Dendritic cell treated with granulocyte-macrophage colony-stimulating factor and Interleukin-4, amounts not matched to agents 40 ng/mL and 50 ng/mL, for 4 days (primary cell): Measurements from ENCODE around the gene CDKN1C.

Experiments used
- H3K27ac Mint-ChIP-seq: one replicate; pipeline ENCODE4 v1.8.0; 2022; ENCODE audit warnings: mild to moderate bottlenecking, mixed read lengths
- H3K27me3 Mint-ChIP-seq: one replicate; pipeline ENCODE4 v1.8.0; 2022; ENCODE audit warnings: mild to moderate bottlenecking, mixed read lengths
- H3K36me3 Mint-ChIP-seq: one replicate; pipeline ENCODE4 v1.8.0; 2022; ENCODE audit warnings: low read depth, mixed read lengths
- H3K4me1 Mint-ChIP-seq: one replicate; pipeline ENCODE4 v1.8.0; 2022; ENCODE audit warnings: low read depth, mixed read lengths
- H3K4me3 Mint-ChIP-seq: one replicate; pipeline ENCODE4 v1.8.0; 2022; ENCODE audit warnings: mild to moderate bottlenecking, moderate library complexity, mixed read lengths
- H3K9me3 Mint-ChIP-seq: one replicate; pipeline ENCODE4 v1.8.0; 2022; ENCODE audit warnings: mixed read lengths
- intact Hi-C: fragments of 100-400 bp; cut with micrococcal nuclease; formaldehyde crosslinking; loops from one replicate; pipeline ENCODE4 v1.15.0; 2022

Gene CDKN1C

DNA sequence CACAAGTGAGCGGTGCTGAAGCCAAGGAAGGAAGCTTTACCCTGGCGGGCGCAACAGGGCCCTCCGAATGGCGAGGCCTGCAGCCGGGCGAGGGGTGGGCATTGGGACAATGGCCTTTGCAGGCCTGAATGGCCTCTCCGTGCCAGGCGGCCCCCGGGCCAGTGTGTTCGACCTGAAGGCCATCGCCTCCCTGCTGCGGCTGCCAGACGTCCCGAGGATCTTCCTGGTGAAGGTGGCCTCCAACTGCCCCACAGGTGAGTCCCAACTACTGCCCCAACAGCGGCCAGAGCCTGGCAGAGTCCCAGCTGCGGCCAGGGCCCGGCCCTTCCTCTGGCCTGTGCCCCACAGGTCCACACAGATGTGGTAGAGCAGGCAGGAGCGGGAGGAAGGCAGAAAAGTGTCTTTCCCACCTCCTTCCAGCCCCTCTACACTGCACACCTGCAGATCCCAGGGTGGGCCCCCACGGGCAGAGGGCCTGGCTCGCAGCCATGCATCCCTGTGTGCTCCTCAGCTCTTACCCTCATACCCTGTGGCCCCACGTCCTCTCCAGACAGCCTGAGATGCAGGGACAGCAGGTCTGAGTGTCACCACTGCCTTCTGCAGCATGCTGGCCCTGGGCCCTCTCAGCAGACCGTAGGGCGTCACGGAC lies 32.4 kb upstream of the CDKN1C start:
- intact Hi-C loops, result no loop called here
- Mint-ChIP-seq H3K4me3 (no peak overlapping the region), H3K27ac (no peak overlapping the region), H3K4me1 (no peaks in the 10 kb centered on the region), H3K27me3 (peaks cover 30% of the 10 kb centered on the region), H3K9me3 (no peaks in the 10 kb centered on the region), H3K36me3 (peaks cover 9% of the 10 kb centered on the region)

DNA sequence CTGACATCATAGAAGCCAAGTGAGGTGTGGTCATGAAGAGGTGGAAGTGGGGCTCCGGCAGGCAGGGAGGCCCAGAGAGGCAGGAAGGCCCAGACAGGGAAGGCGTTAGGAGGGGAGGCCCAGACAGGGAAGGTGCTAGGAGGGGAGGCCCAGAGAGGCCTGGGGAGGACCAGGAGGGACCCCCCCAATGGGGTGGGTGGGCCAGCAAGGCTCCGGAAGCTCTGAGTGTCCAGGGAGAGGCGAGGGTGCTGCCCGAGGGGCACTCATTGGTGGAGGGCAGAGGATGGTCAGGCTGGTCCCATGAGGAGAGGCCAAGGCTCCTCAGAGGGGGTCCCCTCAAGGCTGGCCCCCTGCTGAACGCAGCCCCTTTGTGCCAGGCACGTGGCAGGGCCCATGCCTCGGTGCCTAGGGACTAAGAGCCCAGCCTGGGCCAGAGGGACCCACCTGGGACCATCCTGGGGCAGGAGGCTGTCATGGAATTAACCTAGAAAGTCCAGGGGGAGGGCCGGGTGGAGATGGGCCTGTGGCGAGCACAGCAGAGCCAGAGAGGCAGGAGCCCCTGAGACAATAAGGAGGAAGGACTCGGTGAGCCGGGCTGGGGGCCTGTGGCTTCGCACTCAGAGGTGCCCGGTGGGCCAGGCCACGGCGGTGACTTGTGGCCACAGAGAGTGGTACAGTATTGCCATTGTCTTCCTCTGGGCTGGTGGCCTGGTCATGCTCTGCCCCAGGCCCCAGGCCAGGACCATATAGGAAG lies 31.5 kb upstream of the CDKN1C start:
- H3K4me3 Mint-ChIP-seq, result no peak overlapping the region
- H3K9me3 Mint-ChIP-seq, result no peaks in the 10 kb centered on the region
- H3K36me3 Mint-ChIP-seq, result peaks cover 3% of the 10 kb centered on the region
- intact Hi-C loops, result no loop called here
- H3K4me1 Mint-ChIP-seq, result no peaks in the 10 kb centered on the region
- no peak overlapping the region for H3K27ac Mint-ChIP-seq
- peaks cover 33% of the 10 kb centered on the region for H3K27me3 Mint-ChIP-seq

DNA sequence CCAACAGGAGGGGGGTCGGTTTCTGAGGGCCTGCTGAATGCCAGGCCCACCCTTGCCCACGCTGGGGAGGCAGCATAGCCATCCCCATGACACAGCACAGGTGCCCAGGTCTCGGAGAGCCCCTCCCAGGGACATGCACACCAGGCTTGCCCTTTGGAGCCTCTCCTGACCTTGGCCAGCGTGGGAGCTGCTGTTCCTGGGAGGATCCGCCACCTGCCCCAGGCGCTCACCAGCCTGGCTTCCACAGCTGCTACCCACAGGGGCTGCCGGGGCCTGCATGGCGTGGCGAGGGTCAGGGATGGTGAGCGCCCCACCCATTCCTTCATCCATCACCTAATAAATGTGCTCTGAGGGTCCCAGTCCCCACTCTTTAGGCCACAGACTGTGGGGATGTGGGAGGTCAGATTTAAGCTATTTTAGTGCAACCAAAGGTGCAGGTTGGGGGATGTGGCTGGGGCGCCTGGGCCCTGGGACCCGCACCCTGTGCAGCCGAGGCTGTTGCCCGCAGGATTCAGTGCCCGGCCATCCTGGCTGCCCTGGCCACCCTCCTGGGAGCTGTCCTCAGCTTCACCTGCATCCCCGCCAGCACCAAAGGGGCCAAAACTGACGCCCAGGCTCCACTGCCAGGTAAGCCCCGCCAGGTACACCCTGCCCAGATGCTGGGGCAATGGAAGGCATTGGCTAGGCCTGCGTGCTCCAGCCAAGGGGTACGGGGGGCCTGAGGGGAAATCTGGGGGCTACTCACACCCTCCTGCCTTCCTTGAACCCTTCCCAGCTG lies 30.7 kb upstream of the CDKN1C start:
- H3K27me3 Mint-ChIP-seq, result peaks cover 38% of the 10 kb centered on the region
- peaks cover 6% of the 10 kb centered on the region for H3K4me1 Mint-ChIP-seq
- H3K36me3 Mint-ChIP-seq, result no peaks in the 10 kb centered on the region
- no peak overlapping the region for H3K4me3 Mint-ChIP-seq
- intact Hi-C loops, result no loop called here
- H3K27ac Mint-ChIP-seq, result no peak overlapping the region
- H3K9me3 Mint-ChIP-seq, result no peaks in the 10 kb centered on the region

- intact Hi-C loops, result no loop called here
- H3K27ac Mint-ChIP-seq, result no peak overlapping the region
- H3K36me3 Mint-ChIP-seq, result peaks cover 8% of the 10 kb centered on the region
- peaks cover 45% of the 10 kb centered on the region for H3K27me3 Mint-ChIP-seq
- H3K4me3 Mint-ChIP-seq, result no peak overlapping the region
- peaks cover 6% of the 10 kb centered on the region for H3K4me1 Mint-ChIP-seq
- H3K9me3 Mint-ChIP-seq, result no peaks in the 10 kb centered on the region
Measured at GRCh38 chr11:2915473-2915872, 29.9 kb upstream of the CDKN1C start.

DNA sequence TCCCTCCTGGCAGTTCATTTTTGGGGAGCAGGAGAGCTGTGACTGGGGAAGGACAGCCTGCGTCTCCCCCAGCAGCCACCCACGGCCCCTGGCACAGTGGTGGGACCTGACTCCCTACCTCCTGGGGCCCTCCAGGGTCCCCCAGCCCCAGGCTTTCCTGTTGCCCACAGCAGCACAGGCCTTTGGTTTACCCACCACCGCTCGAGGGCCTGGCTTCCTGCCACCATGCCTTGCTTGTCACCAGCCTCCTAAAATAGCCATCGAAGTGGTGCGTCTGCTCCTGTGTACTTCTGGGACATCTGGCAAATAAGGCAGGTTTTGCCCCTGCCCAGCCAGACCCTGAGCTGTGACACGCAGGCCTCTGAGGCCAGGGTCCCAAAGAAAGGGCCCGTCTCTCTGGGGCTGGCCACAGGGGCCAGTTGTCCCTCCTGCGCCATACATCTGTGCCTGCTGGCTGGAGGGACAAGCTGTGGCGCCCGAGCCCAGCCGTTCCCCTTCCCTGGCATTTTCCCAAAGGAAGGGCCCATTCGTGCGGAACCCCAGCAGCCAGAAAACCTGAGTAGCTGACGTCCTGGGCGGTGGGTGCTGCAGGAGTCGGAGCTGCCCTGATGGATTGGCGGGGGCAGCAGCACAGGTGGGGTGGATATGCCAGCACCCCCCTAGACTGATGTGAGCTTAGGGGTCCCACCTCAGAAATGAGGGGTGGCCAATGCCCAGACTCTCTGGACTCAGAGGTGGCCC lies 29.1 kb upstream of the CDKN1C start:
- Mint-ChIP-seq H3K9me3 (no peaks in the 10 kb centered on the region), H3K27ac (no peak overlapping the region), H3K4me1 (peaks cover 6% of the 10 kb centered on the region), H3K36me3 (peaks cover 16% of the 10 kb centered on the region), H3K4me3 (no peak overlapping the region), H3K27me3 (peaks cover 46% of the 10 kb centered on the region)
- intact Hi-C loops, result no loop called here

DNA sequence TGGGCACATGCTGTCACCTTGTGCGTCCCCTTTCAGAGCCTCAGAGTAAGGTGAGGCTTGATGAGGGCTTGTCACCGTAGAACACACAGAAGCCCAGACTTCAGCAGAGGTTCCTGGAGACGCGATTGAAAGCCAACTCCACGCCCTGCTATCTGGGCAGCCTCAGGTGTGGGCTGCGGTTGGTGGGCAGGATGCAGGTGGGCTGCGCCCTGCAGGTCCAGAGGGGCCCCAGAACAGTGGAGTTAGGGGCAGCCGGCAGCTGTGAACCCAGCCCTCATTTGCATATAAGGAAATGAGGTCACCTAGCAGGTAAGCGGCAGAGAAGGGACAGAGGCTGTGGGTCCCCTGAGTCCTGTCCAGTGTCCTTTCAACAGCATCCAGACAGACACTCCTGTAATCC lies 28.2 kb upstream of the CDKN1C start:
- peaks cover 6% of the 10 kb centered on the region for H3K4me1 Mint-ChIP-seq
- no peaks in the 10 kb centered on the region for H3K9me3 Mint-ChIP-seq
- no peak overlapping the region for H3K27ac Mint-ChIP-seq
- peaks cover 44% of the 10 kb centered on the region for H3K27me3 Mint-ChIP-seq
- intact Hi-C loops, result no loop called here
- no peak overlapping the region for H3K4me3 Mint-ChIP-seq
- peaks cover 17% of the 10 kb centered on the region for H3K36me3 Mint-ChIP-seq

DNA sequence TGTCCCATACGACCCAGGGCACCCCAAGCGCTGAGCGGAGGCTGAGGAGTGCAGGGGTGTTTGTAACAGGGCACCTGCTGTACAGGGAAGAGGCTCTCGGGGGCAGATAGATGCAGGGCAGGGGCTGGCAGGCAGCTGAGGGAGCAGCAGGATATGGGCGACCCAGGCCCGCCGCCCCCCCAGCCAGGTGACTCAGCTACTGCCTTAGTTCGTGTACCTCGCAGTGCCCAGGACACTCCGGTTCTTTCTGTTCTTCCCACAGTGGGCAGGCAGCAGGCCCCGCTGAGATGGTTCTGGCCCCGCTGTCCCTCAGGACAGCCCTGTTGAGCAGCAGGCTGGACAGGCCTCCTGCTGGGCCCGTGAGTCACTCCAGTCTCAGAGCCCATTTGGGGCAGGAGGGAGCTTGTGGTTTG lies 27.4 kb upstream of the CDKN1C start:
- Mint-ChIP-seq H3K36me3 (peaks cover 23% of the 10 kb centered on the region), H3K27me3 (peaks cover 51% of the 10 kb centered on the region), H3K4me3 (no peak overlapping the region), H3K4me1 (peaks cover 6% of the 10 kb centered on the region), H3K9me3 (no peaks in the 10 kb centered on the region), H3K27ac (no peak overlapping the region)
- intact Hi-C loops, result no loop called here

DNA sequence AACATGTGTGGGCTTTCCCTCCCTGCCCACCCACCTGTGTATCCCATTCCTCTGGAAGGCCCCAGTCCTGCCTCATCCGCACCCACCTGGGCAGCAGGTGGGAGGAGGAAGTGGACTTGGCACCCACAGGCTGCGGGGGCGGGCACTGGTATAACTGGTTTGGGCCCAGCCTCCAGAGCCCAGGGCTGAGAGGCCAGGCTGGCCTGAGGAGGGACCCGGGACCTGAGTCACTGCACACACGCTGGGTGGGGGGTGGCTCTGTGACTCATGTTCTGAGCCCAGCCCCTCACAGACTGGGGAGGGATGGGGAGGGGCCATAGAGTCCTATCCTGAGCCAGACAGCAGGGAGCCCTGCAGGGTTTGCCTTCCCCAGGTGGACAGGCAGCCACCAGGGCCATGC lies 26.9 kb upstream of the CDKN1C start:
- Mint-ChIP-seq H3K4me3 (no peak overlapping the region), H3K4me1 (peaks cover 6% of the 10 kb centered on the region), H3K9me3 (no peaks in the 10 kb centered on the region), H3K36me3 (peaks cover 28% of the 10 kb centered on the region), H3K27ac (no peak overlapping the region), H3K27me3 (peaks cover 50% of the 10 kb centered on the region)
- intact Hi-C loops, result no loop called here

DNA sequence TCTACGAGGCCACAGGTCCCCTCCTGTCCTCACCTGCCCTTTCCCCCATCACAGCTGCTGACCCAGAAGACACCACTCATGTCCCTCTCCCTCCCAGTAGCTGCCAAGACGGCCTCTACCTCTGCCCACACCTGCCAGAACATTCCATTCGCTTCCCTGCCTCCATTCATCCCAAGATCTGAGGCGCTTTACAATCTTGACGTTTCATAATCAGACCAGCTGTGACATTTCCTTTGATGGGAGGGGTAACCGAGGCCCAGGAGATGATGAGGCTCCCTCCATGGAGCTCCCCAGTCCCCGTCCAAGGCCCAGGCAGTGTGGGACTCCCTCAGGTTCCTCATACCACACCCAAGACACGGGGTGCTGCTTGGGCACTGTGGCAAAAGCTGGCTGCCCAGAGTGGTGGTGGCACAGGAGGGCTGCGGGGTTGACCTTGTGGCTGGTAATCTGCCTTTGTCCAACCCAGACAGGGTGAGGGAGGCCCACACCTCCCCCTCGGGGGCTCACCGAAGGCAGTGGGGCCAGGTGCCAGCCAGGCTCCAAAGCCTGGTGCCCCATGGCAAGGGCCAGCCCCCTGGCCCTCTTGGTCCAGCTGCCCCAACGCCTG lies 26.3 kb upstream of the CDKN1C start:
- no peak overlapping the region for H3K4me3 Mint-ChIP-seq
- H3K27me3 Mint-ChIP-seq, result peaks cover 51% of the 10 kb centered on the region
- intact Hi-C loops, result no loop called here
- H3K4me1 Mint-ChIP-seq, result peaks cover 6% of the 10 kb centered on the region
- H3K27ac Mint-ChIP-seq, result no peak overlapping the region
- H3K36me3 Mint-ChIP-seq, result peaks cover 34% of the 10 kb centered on the region
- H3K9me3 Mint-ChIP-seq, result no peaks in the 10 kb centered on the region

DNA sequence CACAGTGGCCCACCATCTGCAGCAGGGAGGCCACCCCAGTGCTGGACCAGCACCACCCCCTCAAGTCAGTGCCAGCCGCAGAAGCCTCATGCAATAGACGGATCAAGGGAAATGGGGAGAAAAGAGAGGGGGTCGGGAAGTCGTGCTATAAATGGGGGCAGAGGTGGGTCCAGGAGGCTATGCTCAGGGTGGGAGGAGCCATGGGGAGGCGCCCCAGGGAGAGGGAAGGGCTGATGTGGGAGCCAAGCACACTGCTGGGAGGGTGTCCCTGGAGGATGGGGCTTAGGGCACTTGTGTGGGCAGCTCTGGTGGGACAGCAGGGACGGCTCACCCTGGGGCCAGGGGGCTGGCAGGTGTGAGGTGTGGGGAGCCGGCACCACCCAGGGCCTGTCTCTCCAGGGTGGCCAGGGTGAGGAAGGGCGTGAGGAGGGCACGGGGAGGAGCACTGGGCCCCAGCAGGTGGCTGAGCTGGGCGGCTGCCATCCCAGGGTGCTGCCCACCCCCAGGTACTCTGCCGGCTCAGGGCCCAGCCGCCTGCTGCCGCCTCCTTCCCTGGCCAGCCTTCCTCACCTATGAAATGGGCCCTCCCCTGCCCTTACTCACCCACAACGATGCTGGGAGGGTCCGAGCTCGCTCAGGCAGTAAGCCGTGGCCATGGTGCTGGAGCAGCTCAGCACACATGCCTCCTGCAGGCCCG lies 25.7 kb upstream of the CDKN1C start:
- no peaks in the 10 kb centered on the region for H3K9me3 Mint-ChIP-seq
- H3K4me1 Mint-ChIP-seq, result peaks cover 6% of the 10 kb centered on the region
- peaks cover 37% of the 10 kb centered on the region for H3K36me3 Mint-ChIP-seq
- H3K27me3 Mint-ChIP-seq, result peaks cover 51% of the 10 kb centered on the region
- H3K4me3 Mint-ChIP-seq, result no peak overlapping the region
- no peak overlapping the region for H3K27ac Mint-ChIP-seq
- intact Hi-C loops, result no loop called here

DNA sequence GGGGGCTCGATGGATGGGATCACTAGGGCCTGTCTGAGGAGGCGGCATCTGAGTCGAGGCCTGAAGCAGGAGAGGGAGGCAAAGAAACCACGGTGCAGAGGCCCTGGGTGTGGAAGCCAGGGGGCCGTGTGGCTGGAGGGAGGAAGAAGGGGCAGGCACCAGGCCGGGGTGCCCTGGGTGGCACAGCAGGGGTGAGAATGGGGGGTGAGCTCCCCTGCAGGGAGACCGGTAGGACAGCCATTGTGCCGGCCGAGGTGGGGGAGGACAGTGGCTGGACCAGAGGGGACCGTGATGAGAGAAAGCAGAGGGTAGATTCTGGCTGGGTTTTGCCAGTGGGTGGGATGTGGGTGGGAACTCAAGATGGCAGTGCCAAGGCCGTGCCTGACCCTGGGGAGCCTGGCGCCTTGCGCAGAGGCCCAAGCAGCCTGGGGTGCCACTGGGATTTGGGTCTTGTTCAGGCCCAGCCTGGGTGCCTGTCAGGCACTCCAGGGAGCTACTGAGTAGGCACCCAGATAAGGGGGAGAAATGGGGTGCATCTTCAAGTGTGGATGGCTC lies 24.9 kb upstream of the CDKN1C start:
- H3K9me3 Mint-ChIP-seq, result no peaks in the 10 kb centered on the region
- intact Hi-C loops, result no loop called here
- no peak overlapping the region for H3K27ac Mint-ChIP-seq
- H3K4me3 Mint-ChIP-seq, result no peak overlapping the region
- H3K4me1 Mint-ChIP-seq, result peaks cover 10% of the 10 kb centered on the region
- peaks cover 44% of the 10 kb centered on the region for H3K36me3 Mint-ChIP-seq
- peaks cover 51% of the 10 kb centered on the region for H3K27me3 Mint-ChIP-seq

- H3K27ac Mint-ChIP-seq, result no peak overlapping the region
- peaks cover 11% of the 10 kb centered on the region for H3K9me3 Mint-ChIP-seq
- H3K4me1 Mint-ChIP-seq, result peaks cover 20% of the 10 kb centered on the region
- H3K36me3 Mint-ChIP-seq, result peaks cover 56% of the 10 kb centered on the region
- peaks cover 45% of the 10 kb centered on the region for H3K27me3 Mint-ChIP-seq
- no peak overlapping the region for H3K4me3 Mint-ChIP-seq
- intact Hi-C loops, result no loop called here
Measured at GRCh38 chr11:2909133-2909902, 23.7 kb upstream of the CDKN1C start.
